Measurements from ENCODE around the gene MSH3.

DNA sequence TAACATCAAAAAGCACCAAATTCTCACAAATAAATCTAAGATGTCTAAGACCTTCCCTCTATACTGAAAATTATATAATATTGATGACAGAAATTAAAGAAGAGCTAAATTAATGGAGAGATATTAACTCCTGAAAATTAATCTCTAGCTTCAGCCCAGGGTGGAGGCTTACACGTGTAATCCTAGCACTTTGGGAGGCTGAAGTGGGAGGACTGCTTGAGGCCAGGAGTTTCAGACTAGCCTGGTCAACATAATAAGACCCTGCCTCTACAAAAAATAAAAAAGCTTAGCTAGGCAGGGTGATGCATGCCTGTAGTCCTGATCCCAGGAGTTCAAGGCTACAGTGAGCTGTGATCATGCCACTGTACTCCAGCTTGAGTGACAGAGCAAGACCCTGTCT, 44.8 kb upstream of the MSH3 start:
- TF ChIP-seq POLR2A (IDR thresholded peaks at IDR 0.05; ENCODE audit: low read depth, low read length) (no peak), POLR2AphosphoS5 (IDR thresholded peaks at IDR 0.05; ENCODE audit: low read depth, low read length) (no peak), TAF1 (IDR thresholded peaks at IDR 0.05; ENCODE audit: borderline replicate concordance, low read depth, low read length) (no peak)
